ENCODE results near the gene URM1.

GRCh38 chr9:128411364-128412119 is 40.4 kb downstream of the URM1 start:
- TF ChIP-seq, protein P1, sequence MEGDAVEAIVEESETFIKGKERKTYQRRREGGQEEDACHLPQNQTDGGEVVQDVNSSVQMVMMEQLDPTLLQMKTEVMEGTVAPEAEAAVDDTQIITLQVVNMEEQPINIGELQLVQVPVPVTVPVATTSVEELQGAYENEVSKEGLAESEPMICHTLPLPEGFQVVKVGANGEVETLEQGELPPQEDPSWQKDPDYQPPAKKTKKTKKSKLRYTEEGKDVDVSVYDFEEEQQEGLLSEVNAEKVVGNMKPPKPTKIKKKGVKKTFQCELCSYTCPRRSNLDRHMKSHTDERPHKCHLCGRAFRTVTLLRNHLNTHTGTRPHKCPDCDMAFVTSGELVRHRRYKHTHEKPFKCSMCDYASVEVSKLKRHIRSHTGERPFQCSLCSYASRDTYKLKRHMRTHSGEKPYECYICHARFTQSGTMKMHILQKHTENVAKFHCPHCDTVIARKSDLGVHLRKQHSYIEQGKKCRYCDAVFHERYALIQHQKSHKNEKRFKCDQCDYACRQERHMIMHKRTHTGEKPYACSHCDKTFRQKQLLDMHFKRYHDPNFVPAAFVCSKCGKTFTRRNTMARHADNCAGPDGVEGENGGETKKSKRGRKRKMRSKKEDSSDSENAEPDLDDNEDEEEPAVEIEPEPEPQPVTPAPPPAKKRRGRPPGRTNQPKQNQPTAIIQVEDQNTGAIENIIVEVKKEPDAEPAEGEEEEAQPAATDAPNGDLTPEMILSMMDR (IDR thresholded peaks at IDR 0.05; ENCODE audit: insufficient read depth, low read length), result no peak
- TF ChIP-seq POLR2AphosphoS5 (IDR thresholded peaks at IDR 0.05; ENCODE audit: low read depth) (no peak), SPI1 (IDR thresholded peaks at IDR 0.05; ENCODE audit: borderline replicate concordance, low read depth) (no peak)

Data from HL-60 (cell line).